ENCODE results near the gene PLXNA3.
A peak's percentile ranks its signal among the peaks of the same experiment; 100 is the strongest.

PLXNA3 gene

GRCh38 chrX:154436374-154436982, 21.6 kb upstream of the PLXNA3 start:
- Histone ChIP-seq H3K27ac (peak overlapping the region; percentile 86 to 92), H3K9me3 (no peaks in the 10 kb centered on the region), H3K36me3 (peaks cover under 1 to 49% (median 22%) of the 10 kb centered on the region in 3 donors), H3K27me3 (no peaks in the 10 kb centered on the region), H3K4me1 (peaks cover 0 to 19% (median 14%) of the 10 kb centered on the region in 4 donors), H3K4me3 (peak overlapping the region; percentile 85 to 86)
- no peak for DNase-seq
- TF ChIP-seq, protein P1, sequence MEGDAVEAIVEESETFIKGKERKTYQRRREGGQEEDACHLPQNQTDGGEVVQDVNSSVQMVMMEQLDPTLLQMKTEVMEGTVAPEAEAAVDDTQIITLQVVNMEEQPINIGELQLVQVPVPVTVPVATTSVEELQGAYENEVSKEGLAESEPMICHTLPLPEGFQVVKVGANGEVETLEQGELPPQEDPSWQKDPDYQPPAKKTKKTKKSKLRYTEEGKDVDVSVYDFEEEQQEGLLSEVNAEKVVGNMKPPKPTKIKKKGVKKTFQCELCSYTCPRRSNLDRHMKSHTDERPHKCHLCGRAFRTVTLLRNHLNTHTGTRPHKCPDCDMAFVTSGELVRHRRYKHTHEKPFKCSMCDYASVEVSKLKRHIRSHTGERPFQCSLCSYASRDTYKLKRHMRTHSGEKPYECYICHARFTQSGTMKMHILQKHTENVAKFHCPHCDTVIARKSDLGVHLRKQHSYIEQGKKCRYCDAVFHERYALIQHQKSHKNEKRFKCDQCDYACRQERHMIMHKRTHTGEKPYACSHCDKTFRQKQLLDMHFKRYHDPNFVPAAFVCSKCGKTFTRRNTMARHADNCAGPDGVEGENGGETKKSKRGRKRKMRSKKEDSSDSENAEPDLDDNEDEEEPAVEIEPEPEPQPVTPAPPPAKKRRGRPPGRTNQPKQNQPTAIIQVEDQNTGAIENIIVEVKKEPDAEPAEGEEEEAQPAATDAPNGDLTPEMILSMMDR (IDR thresholded peaks at IDR 0.05): no peak
- intact Hi-C loops (cut with DNase I; ENCODE audit: low total_unique reads): no loop called here

GRCh38 chrX:154436983-154437752, 20.9 kb upstream of the PLXNA3 start, which contains the start of gene GDI1:
Gene GDI1, plus strand, starts transcription at chrX:154437154. Its CDS starts 101 bp downstream, at chrX:154437255.
- DNase-seq: peak; percentile 42 to 74
- intact Hi-C loops (cut with DNase I; ENCODE audit: low total_unique reads): no loop called here
- Histone ChIP-seq H3K27ac (peak within 1 kb of the TSS; percentile 86 to 92), H3K9me3 (no peaks in the 10 kb centered on the region), H3K36me3 (peaks cover 4 to 50% (median 26%) of the 10 kb centered on the region in 3 donors), H3K27me3 (no peaks in the 10 kb centered on the region), H3K4me1 (peaks cover 0 to 19% (median 14%) of the 10 kb centered on the region in 4 donors), H3K4me3 (peak within 1 kb of the TSS; percentile 85 to 86)
- TF ChIP-seq, protein P1 (IDR thresholded peaks at IDR 0.05): no peak

DNA sequence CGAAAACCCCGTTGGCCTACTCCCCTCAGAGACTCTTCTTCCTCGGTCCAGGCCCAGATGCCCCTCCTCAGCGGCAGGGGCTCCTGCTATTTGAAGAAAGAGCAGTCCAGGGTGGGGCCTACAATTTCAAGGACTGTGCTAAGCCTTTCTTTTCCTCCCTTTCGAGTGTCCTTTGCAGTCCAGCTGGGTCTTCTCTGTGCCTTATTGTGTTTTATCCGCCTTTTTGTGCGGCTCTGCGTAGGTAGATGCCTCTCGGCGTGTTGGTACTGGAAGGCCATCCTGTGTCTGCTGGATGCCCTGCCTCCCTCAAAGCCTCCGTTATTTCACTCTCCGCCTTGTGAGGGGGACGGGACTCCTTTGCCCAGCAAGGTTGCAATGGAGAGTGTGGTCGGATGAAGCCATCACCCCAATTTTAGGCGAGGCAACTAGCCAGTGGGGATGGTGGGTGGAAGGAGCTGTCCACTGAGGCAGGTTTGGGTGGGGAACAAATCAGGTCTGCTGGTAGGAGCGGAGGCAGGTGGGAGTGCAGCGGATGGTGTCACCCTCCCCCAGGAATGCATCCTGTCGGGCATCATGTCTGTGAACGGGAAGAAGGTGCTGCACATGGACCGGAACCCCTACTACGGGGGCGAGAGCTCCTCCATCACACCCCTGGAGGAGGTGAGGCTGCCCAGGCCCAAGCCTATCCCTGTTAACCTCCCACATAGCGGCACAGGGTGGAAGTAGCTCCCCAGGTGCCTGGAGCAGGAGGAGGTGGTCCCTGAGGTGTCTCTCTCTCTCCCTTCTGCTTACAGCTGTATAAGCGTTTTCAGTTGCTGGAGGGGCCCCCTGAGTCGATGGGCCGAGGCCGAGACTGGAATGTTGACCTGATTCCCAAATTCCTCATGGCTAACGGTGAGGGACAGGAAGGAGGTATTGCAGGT, 19.8 kb upstream of the PLXNA3 start:
- Histone ChIP-seq H3K4me1 (peaks cover 0 to 19% (median 14%) of the 10 kb centered on the region in 4 donors), H3K36me3 (peaks cover 4 to 50% (median 20%) of the 10 kb centered on the region in 3 donors), H3K27ac (peak overlapping the region; percentile 85 to 92), H3K27me3 (no peaks in the 10 kb centered on the region), H3K4me3 (peak overlapping the region; percentile 85 to 86), H3K9me3 (no peaks in the 10 kb centered on the region)
- DNase-seq: no peak
- TF ChIP-seq, protein P1 (IDR thresholded peaks at IDR 0.05): no peak
- intact Hi-C loops (cut with DNase I; ENCODE audit: low total_unique reads): no loop called here

- Histone ChIP-seq H3K27me3 (no peaks in the 10 kb centered on the region), H3K4me1 (peaks cover 0 to 28% (median 17%) of the 10 kb centered on the region in 4 donors), H3K36me3 (peaks cover 4 to 37% (median 14%) of the 10 kb centered on the region in 3 donors), H3K27ac (no peak overlapping the region), H3K4me3 (no peak overlapping the region), H3K9me3 (no peaks in the 10 kb centered on the region)
- no peak for DNase-seq
- intact Hi-C loops (cut with DNase I; ENCODE audit: low total_unique reads): no loop called here
- TF ChIP-seq, protein P1 (IDR thresholded peaks at IDR 0.05): no peak
These were observed 18.2 kb upstream of the PLXNA3 start for GRCh38 chrX:154439841-154440240.

DNA sequence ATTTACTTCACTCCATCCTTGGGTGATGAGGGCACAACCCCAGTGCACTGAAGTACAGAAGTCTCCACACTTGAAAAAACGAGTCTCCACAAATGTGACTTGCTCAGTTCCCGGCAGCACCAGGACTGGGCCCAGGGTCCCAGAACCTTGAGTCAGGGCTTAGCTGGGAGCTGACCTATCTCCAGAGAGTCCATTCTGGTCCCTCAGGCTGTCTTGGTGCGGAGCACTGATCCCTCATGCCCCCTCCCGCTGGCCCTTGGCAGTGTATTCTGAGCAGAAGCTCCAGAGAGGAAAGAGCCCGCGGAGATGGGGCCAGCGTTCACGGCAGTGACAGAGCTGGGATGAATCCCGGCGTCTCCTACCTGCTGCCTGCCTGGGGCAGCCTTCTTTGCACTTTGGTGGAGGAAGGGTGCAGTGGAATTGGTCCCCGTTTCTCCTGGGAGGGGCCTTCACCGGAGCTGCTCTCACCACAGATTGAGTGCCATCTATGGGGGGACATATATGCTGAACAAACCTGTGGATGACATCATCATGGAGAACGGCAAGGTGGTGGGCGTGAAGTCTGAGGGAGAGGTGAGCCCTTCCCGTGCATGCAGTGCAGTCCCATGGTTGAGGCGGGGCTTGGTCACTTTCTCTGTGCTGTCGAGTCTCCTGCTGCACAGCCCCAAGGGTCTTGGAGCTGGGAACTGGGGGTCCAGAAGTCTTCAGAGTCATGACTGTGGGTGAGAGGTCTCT, 17.3 kb upstream of the PLXNA3 start:
- H3K36me3 ChIP-seq: peaks cover 4 to 28% (median 14%) of the 10 kb centered on the region in 3 donors
- intact Hi-C loops (cut with DNase I; ENCODE audit: low total_unique reads): no loop called here
- H3K27ac ChIP-seq: no peak overlapping the region
- H3K27me3 ChIP-seq: no peaks in the 10 kb centered on the region
- no peak overlapping the region for H3K4me3 ChIP-seq
- no peaks in the 10 kb centered on the region for H3K9me3 ChIP-seq
- DNase-seq: no peak
- TF ChIP-seq, protein P1 (IDR thresholded peaks at IDR 0.05): no peak
- peaks cover 0 to 37% (median 24%) of the 10 kb centered on the region in 4 donors for H3K4me1 ChIP-seq
